ENCODE data around the gene RCL1.
"Not testable (repeated sequence)": the region's sequence is repeated elsewhere in the genome, so short reads cannot be mapped to it uniquely, and the experiment has no call there.

The RCL1 gene

DNA sequence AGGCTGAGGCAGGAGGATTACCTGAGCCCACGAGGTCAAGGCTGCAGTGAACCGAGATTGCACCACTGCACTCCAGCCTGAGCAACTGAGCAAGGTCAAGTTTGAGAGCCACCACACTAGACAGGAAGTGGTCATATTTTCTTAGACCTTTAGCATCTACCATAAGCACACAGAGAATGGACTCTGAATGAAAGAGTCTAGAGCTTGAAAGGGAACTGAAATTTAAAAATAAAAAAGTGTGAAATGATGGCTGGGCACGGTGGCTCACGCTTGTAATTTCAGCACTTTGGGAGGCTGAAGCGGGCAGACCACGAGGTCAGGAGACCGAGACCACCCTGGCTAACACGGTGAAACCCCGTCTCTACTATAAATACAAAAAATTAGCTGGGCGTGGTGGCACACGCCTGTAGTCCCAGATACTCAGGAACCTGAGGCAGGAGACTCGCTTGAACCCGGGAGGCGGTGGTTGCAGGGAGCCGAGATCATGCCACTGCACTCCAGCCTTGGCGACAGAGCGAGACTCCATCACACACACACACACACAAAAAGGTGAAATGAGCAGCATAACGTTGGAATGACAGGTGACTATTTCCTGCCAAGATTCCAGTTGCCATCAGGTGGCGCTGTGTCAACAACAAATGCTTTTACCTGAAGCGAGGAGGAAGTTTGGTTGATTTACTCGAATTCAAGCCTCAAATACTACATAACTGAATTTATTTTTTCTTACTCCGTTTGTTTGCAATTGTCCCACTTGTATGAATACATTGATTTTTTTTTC lies 30.4 kb upstream of the RCL1 start:
- no peaks in the 10 kb centered on the region for H3K4me1 ChIP-seq (ENCODE audit: control insufficient read depth, insufficient read depth, low read length)
- no CpG with 5 or more reads among the region's 22 CpGs for WGBS (ENCODE audit: insufficient coverage, insufficient read length)
- H3K36me3 ChIP-seq (ENCODE audit: control insufficient read depth, insufficient read depth, low read length) = no peaks in the 10 kb centered on the region
- H3K9me3 ChIP-seq (ENCODE audit: control insufficient read depth, insufficient read depth, low read length) = no peaks in the 10 kb centered on the region
- no peak overlapping the region for H3K27ac ChIP-seq (ENCODE audit: low read length)
- DNase-seq (ENCODE audit: low read depth, low spot score) = no peak
- H3K4me3 ChIP-seq (ENCODE audit: low read length) = no peak overlapping the region
- H3K27me3 ChIP-seq (ENCODE audit: control insufficient read depth, insufficient read depth, low read length) = no peaks in the 10 kb centered on the region

DNA sequence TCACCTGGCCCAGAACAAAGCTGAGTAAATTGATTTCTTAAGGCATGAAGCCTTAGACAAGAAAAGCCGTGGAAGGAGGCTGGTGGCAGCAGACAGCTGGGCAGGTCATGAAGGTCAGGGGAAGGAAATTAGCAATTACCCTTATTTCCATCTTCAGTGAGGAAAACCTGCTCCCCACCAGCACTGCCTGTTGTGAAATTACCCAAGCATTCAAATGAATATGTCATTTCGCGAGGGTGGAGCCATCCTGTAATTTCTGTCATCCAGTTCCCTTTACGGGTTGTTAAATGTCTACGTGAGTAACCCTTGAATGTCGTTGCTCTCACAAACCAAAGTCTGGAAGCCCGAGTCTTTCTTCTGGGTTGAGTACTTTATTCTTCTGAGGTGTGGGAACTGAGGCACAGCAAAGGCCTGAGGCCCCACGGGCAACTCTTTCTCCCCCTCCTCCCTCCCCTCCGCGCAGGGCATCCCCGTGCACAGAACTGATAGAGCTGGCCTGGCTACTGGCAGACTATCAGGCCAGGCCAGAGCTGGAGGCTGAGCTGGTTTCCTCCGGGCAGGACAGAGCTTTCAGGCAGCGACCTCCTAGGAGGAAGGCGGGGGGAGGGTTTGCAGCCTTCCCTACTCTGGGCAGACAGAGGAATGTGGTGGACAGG lies 29.7 kb upstream of the RCL1 start:
- H3K4me1 ChIP-seq (ENCODE audit: control insufficient read depth, insufficient read depth, low read length) = no peaks in the 10 kb centered on the region

DNA sequence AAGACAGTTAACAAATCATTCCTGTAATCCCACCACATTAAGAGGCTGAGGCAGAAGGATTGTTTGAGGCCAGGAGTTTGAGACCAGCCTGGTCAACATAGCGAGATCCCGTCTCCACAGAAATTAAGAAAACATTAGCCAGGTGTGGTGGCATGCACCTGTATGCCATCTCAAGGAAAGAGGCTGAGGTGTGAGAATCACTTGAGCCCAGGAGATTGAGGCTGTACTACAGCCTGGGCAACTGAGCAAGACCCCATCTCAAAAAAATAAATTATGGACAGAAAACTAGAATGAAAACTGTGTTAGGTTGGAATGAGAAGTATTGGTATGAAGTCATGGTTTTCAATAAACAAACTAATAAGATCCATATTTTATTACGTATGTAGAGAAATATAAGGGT lies 28.7 kb upstream of the RCL1 start:
- WGBS (ENCODE audit: insufficient coverage, insufficient read length) = no CpG with 5 or more reads among the region's 3 CpGs
- H3K36me3 ChIP-seq (ENCODE audit: control insufficient read depth, insufficient read depth, low read length) = no peaks in the 10 kb centered on the region
- H3K4me3 ChIP-seq (ENCODE audit: low read length) = no peak overlapping the region
- no peaks in the 10 kb centered on the region for H3K4me1 ChIP-seq (ENCODE audit: control insufficient read depth, insufficient read depth, low read length)
- H3K27me3 ChIP-seq (ENCODE audit: control insufficient read depth, insufficient read depth, low read length) = no peaks in the 10 kb centered on the region
- no peak overlapping the region for H3K27ac ChIP-seq (ENCODE audit: low read length)
- no peak for DNase-seq (ENCODE audit: low read depth, low spot score)
- no peaks in the 10 kb centered on the region for H3K9me3 ChIP-seq (ENCODE audit: control insufficient read depth, insufficient read depth, low read length)

More for the DNA sequence above, 29.7 kb upstream of the RCL1 start:
- DNase-seq (ENCODE audit: low read depth, low spot score) = no peak
- Histone ChIP-seq H3K27me3 (ENCODE audit: control insufficient read depth, insufficient read depth, low read length) (no peaks in the 10 kb centered on the region), H3K4me3 (ENCODE audit: low read length) (no peak overlapping the region), H3K9me3 (ENCODE audit: control insufficient read depth, insufficient read depth, low read length) (no peaks in the 10 kb centered on the region), H3K36me3 (ENCODE audit: control insufficient read depth, insufficient read depth, low read length) (no peaks in the 10 kb centered on the region), H3K27ac (ENCODE audit: low read length) (no peak overlapping the region)
- WGBS (ENCODE audit: insufficient coverage, insufficient read length) = no CpG with 5 or more reads among the region's 14 CpGs

DNA sequence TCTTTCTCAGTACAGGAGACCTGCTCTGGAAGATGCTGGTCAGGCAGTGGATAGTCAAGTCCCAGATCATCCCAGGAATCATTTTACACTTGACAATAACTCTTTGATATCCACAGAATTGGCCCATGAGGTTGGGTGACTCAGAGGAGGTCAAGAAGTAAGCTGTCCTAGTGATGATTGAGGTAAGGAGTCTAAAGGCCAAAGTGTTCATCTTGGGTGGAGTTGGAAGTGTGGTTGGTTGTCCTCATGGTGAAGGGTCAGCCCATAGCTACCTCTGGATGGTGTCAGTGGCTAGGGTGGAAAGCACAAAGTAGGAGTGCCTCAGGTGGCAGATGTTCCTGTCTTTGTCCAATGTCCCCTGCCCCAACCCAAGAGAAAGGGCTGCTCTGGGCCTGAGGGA lies 24.1 kb upstream of the RCL1 start:
- no peaks in the 10 kb centered on the region for H3K36me3 ChIP-seq (ENCODE audit: control insufficient read depth, insufficient read depth, low read length)
- H3K27ac ChIP-seq (ENCODE audit: low read length) = no peak overlapping the region
- H3K27me3 ChIP-seq (ENCODE audit: control insufficient read depth, insufficient read depth, low read length) = no peaks in the 10 kb centered on the region
- no peak for DNase-seq (ENCODE audit: low read depth, low spot score)
- no peaks in the 10 kb centered on the region for H3K9me3 ChIP-seq (ENCODE audit: control insufficient read depth, insufficient read depth, low read length)
- H3K4me3 ChIP-seq (ENCODE audit: low read length) = no peak overlapping the region
- H3K4me1 ChIP-seq (ENCODE audit: control insufficient read depth, insufficient read depth, low read length) = no peaks in the 10 kb centered on the region

DNA sequence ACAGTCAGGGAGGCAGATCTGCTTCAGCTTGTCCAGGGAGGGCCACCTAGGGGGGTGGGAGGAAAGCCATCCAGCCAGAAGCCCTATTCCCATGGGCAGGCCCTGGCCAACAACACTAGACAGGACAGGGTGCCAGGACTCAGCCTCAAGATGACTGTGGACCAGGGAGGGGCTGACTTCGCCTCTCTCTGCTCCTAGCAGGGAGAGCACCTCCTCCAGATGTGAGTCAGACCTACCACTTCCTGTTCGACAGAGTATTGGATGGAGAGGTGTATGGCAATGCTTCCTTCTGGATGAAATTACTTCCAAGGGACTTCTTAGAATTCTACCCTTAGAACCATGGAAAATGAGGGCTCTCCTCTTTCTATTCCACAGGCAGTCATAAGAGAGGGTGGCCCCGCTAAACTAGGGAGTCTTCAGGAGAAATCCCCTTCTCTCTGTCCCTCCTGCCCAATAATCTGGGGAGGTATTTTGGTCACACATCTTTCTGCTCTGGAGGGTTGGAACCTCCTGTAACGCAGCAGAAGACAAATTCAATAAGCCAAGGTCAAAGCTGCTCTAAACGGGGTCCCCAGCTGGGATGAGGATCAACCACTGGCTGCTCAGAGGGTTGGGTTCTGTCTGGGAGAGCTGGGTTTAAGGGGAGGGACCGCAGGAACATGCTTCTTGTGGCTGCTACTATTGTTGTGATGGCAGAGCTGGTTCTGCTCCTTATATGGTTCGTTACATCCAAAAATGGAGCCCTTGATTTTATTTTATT lies 23.2 kb upstream of the RCL1 start:
- no peak overlapping the region for H3K4me3 ChIP-seq (ENCODE audit: low read length)
- no peak for DNase-seq (ENCODE audit: low read depth, low spot score)
- H3K9me3 ChIP-seq (ENCODE audit: control insufficient read depth, insufficient read depth, low read length) = no peaks in the 10 kb centered on the region
- H3K36me3 ChIP-seq (ENCODE audit: control insufficient read depth, insufficient read depth, low read length) = no peaks in the 10 kb centered on the region
- no peaks in the 10 kb centered on the region for H3K4me1 ChIP-seq (ENCODE audit: control insufficient read depth, insufficient read depth, low read length)
- no peaks in the 10 kb centered on the region for H3K27me3 ChIP-seq (ENCODE audit: control insufficient read depth, insufficient read depth, low read length)
- no peak overlapping the region for H3K27ac ChIP-seq (ENCODE audit: low read length)
- WGBS (ENCODE audit: insufficient coverage, insufficient read length) = no CpG with 5 or more reads among the region's 7 CpGs

DNA sequence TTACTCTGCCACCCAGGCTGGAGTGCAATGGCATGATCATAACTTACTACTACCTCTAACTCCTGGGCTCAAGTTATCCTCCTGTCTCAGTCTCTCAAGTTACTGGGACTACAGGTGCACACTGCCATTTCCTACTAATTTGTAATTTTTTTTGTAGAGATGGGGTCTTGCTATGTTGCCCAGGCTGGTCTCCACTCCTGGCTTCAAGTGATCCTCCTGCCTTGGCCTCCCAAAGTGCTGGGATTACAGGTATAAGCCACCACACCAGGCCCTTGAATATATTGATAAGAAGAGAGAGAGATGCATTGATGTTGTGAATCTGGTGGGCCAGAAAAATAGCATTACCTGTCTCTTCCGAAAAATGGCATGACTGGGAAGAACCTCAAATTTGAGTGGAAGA lies 21.0 kb upstream of the RCL1 start:
- H3K27ac ChIP-seq (ENCODE audit: low read length) = no peak overlapping the region
- WGBS (ENCODE audit: insufficient coverage, insufficient read length) = no CpG with 5 or more reads among the region's 1 CpG
- H3K4me1 ChIP-seq (ENCODE audit: control insufficient read depth, insufficient read depth, low read length) = no peaks in the 10 kb centered on the region
- H3K36me3 ChIP-seq (ENCODE audit: control insufficient read depth, insufficient read depth, low read length) = no peaks in the 10 kb centered on the region
- H3K4me3 ChIP-seq (ENCODE audit: low read length) = no peak overlapping the region
- H3K9me3 ChIP-seq (ENCODE audit: control insufficient read depth, insufficient read depth, low read length) = no peaks in the 10 kb centered on the region
- no peak for DNase-seq (ENCODE audit: low read depth, low spot score)
- no peaks in the 10 kb centered on the region for H3K27me3 ChIP-seq (ENCODE audit: control insufficient read depth, insufficient read depth, low read length)

DNA sequence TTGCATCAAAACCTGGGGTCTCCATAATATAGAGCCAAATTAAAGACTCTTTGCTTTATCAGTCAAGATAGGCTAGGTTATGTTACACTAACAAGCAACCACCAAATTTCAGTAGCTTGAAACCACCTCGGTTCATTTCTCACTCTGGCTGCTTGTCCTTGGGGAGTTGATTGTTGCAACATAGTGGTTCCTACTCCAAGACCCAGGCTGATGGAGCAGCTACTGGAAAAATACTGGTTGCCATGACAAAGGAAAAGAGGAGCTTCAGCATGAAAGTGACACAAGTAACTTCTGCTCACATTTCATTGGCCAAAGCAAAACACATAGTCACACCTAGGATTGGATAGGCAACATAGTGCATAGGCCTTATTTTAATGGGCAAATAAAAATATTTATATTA lies 18.5 kb upstream of the RCL1 start:
- no peaks in the 10 kb centered on the region for H3K27me3 ChIP-seq (ENCODE audit: control insufficient read depth, insufficient read depth, low read length)
- no peak overlapping the region for H3K4me3 ChIP-seq (ENCODE audit: low read length)
- H3K27ac ChIP-seq (ENCODE audit: low read length) = no peak overlapping the region
- DNase-seq (ENCODE audit: low read depth, low spot score) = no peak
- no peaks in the 10 kb centered on the region for H3K36me3 ChIP-seq (ENCODE audit: control insufficient read depth, insufficient read depth, low read length)
- H3K4me1 ChIP-seq (ENCODE audit: control insufficient read depth, insufficient read depth, low read length) = no peaks in the 10 kb centered on the region
- no CpG with 5 or more reads among the region's 1 CpG for WGBS (ENCODE audit: insufficient coverage, insufficient read length)
- H3K9me3 ChIP-seq (ENCODE audit: control insufficient read depth, insufficient read depth, low read length) = no peaks in the 10 kb centered on the region

DNA sequence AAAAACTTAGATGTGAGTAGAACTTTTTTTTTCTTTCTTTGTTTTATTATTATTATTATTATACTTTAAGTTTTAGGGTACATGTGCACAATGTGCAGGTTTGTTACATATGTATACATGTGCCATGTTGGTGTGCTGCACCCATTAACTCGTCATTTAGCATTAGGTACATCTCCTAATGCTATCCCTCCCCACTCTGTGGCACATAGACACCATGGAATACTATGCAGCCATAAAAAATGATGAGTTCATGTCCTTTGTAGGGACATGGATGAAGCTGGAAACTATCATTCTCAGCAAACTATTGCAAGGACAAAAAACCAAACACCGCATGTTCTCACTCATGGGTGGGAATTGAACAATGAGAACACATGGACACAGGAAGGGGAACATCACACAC lies 17.8 kb upstream of the RCL1 start:
- not testable (repeated sequence) for H3K27me3 ChIP-seq (ENCODE audit: control insufficient read depth, insufficient read depth, low read length); H3K36me3 ChIP-seq (ENCODE audit: control insufficient read depth, insufficient read depth, low read length); H3K4me3 ChIP-seq (ENCODE audit: low read length); H3K27ac ChIP-seq (ENCODE audit: low read length); H3K4me1 ChIP-seq (ENCODE audit: control insufficient read depth, insufficient read depth, low read length); H3K9me3 ChIP-seq (ENCODE audit: control insufficient read depth, insufficient read depth, low read length); DNase-seq (ENCODE audit: low read depth, low spot score)
- WGBS (ENCODE audit: insufficient coverage, insufficient read length) = no CpG with 5 or more reads among the region's 2 CpGs

DNA sequence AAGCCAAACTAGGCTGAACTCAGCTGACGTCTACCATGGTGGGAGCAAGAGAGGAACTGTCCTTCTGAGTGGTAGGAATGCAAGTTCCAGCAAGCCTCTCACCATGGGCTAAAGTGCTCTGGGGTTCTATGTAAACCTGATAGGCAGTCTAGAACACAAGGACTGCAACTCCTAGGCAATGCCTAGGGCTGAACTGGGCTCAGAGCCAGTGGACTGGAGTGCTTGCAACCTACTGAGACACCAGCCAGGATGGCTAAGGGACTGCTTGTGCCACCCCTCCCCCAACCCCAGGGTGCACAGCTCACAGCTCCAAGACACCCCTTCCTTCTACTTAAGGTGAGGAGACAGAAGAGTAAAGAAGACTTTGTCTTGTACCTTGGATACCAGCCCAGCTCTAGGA lies 12.1 kb upstream of the RCL1 start:
- no peaks in the 10 kb centered on the region for H3K27me3 ChIP-seq (ENCODE audit: control insufficient read depth, insufficient read depth, low read length)
- WGBS (ENCODE audit: insufficient coverage, insufficient read length) = no CpG with 5 or more reads among the region's 1 CpG
- H3K36me3 ChIP-seq (ENCODE audit: control insufficient read depth, insufficient read depth, low read length) = no peaks in the 10 kb centered on the region
- no peak overlapping the region for H3K27ac ChIP-seq (ENCODE audit: low read length)
- no peaks in the 10 kb centered on the region for H3K4me1 ChIP-seq (ENCODE audit: control insufficient read depth, insufficient read depth, low read length)
- H3K4me3 ChIP-seq (ENCODE audit: low read length) = no peak overlapping the region
- no peaks in the 10 kb centered on the region for H3K9me3 ChIP-seq (ENCODE audit: control insufficient read depth, insufficient read depth, low read length)
- DNase-seq (ENCODE audit: low read depth, low spot score) = no peak

DNA sequence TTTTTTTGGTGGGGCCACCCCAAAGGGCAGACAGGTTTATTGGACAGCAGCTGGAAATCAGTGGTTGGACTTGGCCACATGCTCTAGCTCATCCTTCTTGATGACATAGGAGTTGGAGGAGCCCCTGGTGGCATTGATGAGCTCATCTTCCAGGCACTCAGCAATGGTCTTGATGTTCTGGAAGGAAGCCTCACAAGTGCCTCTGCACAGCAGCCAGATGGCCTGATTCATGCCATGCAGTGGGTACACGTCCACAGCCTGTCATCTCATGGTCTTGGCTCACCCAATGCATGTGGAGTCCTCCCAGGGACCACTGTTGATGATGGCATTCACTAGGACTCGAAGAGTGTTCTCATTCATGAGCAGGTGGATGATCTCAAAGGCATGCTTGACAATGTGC lies 11.3 kb upstream of the RCL1 start:
- Histone ChIP-seq H3K4me3 (ENCODE audit: low read length) (no peak overlapping the region), H3K27ac (ENCODE audit: low read length) (no peak overlapping the region), H3K36me3 (ENCODE audit: control insufficient read depth, insufficient read depth, low read length) (no peaks in the 10 kb centered on the region), H3K9me3 (ENCODE audit: control insufficient read depth, insufficient read depth, low read length) (no peaks in the 10 kb centered on the region), H3K4me1 (ENCODE audit: control insufficient read depth, insufficient read depth, low read length) (no peaks in the 10 kb centered on the region), H3K27me3 (ENCODE audit: control insufficient read depth, insufficient read depth, low read length) (no peaks in the 10 kb centered on the region)
- DNase-seq (ENCODE audit: low read depth, low spot score) = no peak
- no CpG with 5 or more reads among the region's 2 CpGs for WGBS (ENCODE audit: insufficient coverage, insufficient read length)

Data from iPS DF 6.9 (cell line).